DND-41 (cell line): ENCODE results near the gene VWCE.

Source experiments
- CTCF ChIP-seq: IDR thresholded peaks from 2 replicates; pipeline ENCODE4 v1.5.1; 2012; ENCODE audit warnings: borderline replicate concordance, low read length, moderate library complexity, mild to moderate bottlenecking; ENCODE audit not compliant: poor library complexity, severe bottlenecking; ENCODE audit errors: extremely low read depth
- EZH2 ChIP-seq: IDR thresholded peaks from 3 replicates; pipeline ENCODE4 v1.6.1; 2012; ENCODE audit warnings: borderline replicate concordance, low read depth, mild to moderate bottlenecking, moderate library complexity, low read length, inconsistent platforms; ENCODE audit not compliant: severe bottlenecking

DNA sequence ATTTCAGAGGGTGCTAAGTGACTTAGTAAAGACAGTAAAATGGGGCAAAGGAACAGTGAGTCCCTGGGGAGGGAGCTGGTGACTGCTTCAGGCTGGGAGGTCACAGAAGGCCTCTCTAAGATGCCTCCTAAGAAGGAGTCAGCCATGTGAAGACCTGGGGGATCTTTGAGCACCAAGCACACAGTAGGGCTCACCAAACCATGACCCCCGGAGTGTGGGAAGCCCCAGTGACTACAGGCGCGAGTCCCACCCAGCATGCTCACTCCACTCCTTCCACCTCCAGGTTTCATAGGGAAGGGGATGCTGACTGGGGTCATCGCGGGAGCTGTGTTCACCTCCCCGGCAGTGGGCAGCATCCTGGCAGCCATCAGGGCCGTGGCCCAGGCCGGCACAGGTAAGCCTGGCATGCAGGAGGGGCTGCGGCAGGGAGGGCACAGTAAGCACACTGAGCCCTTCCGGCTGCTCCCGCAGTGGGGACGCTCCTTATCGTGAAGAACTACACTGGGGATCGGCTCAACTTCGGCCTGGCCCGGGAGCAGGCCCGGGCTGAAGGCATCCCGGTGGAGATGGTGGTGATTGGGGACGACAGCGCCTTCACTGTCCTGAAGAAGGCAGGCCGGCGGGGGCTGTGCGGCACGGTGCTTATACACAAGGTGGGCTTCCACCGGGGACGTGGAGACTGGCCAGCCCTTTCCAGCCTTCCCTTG is 43.8 kb upstream of the VWCE start:
- TF ChIP-seq CTCF (no peak), EZH2 (no peak)
